GM19240 (cell line): ENCODE measurements around the gene CCDC197.

Experiments
- DNase-seq: peaks from one replicate; pipeline ENCODE4 v3.0.0; 2011; ENCODE audit warnings: low spot score; ENCODE audit not compliant: insufficient read length

CCDC197 gene

DNA sequence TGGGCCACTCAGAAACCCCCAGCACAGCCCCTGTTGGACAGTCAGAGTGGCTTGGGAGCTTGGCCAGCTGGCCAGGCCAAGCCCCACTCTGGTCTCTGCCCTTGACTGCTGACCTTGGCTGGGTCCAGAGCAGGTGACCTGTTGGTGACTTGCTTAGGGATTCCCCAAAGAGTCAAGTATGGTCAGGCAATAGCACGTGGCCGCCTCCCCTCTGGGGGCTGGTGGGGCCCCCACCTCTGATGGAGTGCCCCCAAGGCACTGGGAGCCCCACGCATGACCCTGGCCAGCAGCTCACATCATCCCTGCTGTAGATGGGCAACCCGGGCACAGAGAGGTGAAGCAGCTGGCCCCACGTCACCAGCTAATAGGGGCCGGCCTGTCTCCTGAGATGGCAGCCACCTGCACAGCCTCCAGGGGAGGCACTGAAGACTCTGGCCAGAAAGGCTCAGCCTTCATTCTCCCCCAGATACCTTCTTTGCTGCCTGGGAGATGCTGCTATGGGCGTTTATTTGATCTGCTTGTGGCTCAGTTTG, 1.8 kb downstream of the CCDC197 start:
- no peak for DNase-seq

DNA sequence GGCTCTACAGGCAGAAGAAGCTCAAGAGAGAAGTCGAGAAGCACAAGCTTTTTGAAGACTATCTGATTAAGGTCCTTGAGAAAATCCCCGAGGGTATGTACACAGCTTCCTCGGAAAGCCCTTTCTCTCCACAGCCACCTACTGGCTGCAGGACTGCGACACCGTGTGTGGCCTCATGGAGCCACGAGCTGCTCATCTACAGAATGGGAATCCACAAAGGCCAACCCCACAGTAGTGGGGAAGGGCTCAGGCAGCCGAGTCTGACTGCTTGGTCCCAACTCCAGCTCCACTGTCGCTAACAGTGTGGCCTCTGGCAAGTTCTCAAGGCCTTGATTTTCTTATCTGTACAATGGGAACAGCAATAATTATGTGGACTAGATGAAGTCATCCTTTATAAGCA, 2.5 kb downstream of the CCDC197 start:
- DNase-seq = no peak

DNA sequence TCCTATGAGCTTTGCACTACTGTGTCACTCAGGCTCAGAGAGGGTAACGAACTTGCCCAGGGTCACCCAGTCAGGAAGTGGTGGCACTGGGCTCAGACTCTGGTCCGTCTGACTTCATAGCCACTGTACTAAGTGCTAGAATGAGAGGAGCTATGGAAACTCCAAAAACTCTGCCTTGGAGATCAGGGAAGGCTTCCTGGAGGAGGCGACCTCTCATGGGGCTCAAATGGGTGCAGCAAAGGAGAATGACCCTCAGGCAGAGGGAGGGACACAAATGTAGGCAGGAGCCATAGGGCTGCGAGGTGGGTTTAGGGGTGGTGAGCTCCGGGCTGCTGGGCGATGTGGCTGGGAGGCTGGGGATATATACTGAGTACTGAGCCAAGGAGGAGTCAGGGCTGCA, 3.2 kb downstream of the CCDC197 start:
- DNase-seq = no peak

DNA sequence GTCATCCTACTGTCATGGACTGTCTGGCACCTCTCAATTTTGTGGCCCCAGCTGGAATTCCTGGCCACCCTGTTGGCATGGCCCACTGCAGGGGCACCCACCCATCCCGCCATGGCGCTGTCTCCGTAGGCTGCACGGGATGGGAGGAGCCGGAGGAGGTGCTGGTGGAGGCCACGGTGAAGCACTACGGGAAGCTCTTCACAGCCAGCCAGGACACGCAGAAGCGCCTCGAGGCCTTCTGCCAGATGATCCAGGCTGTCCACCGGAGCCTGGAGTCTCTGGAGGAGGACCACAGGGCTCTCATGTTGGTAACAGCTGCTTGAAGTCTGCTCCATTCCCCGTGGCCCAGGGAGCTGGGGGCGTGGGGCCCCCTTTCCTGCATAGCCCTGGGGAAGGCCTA, 3.9 kb downstream of the CCDC197 start:
- no peak for DNase-seq

DNA sequence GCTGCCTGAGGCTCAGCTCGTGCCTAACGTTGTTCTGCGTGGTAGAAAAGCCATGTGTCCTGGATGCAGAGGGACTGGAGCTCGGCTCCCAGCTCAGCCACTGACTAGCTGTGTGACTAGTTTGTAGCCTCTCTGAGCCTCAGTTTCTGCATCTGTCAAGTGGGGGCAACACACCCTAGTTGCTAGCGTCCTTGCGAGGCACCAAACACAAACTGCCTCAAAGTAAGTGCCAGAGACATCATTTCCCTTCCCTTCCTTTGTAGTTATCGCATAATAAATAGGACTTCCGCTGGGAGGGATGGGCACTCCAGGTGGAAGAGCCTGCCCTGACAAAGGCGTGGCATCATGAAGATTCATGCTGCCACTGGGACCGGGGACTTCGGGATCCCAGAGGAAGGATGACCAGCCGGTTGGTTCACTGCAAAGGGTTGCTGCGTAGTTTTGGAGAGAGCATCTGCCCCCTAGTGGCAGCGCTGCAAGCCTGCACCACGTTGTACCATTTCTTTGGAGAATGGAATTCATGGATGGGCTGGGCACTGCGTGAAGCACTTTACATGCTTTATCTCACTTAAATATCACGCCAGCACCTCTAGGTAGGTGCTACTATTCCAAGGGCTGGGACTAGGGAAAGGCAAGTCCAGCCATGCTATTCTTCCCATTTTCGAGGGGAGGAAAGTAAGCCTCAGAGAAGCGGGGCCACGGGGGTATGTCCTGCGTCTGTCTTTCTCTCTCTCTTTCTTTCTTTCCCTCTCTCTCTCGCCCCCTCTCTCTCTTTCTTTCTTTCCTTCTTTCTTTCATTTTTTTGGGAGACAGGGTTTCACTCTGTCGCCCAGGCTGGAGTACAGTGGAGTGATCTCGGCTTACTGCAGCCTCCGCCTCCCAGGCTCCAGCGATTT, 4.6 kb downstream of the CCDC197 start:
- DNase-seq = peak; percentile 73

DNA sequence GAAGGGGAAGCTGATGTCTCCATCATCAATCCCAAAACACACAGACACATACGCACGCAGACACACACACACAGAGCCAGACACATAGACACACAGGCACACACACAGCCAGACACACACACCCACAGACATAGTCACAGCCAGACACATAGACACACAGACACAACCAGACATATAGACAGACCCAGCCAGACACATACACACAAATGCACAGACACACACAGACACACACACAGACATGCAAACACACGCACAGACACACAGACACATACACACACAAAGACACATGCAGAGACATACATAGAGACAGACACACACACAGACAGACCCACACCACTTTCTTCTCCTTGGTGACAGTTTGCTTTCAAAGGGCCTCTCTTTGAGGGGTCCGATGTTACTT, 6.3 kb downstream of the CCDC197 start:
- DNase-seq = no peak

DNA sequence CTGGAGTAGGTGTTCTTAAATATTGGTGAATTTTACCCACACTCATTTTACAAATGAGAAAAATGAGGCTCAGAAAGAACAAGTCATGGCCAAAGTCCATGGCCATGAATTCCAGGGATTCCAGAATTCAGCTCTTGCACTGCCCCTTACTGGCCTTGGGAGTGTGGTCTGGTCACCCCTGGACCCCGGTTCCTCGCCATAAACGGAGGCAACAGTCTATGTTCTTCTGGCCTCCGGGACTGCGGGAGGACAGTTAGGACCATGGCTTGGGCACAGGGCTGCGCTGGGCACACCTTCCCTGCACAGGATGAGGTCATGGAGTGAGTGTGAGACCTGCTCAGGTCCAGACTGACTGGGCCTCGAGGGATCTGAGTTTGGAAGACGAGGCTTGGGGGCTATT, 6.9 kb downstream of the CCDC197 start:
- DNase-seq = no peak

DNA sequence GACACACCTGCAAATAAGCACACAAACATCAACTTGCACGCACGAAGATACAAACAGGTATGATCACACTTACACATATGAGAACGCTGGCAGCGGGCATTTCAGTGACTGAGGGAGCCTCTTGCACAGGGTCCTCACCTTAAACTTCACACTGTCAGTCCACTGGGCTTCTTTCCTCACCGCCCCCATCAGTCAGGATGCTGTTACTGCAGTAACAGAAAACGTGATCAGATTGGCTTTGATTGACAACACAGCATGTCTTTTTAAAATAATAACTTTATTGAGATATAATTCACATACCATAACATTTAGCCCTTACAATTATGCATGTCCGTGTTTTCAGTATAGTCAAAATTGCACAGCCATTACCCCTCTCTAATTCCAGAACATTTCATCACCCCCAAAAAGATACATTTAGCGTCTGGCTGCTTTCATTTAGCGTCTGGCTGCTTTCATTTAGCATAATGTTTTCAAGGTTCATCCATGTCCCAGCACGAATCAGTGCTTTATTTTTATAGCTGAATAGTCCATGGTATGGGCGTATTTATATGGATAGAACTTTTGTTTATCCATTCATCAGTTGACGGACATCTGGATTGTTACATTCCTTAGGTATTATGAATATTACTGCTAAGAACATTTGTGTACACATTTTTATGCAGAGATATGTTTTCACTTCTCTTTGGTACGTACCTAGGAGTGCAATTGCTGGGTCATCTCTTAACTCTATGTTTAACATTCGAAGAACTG, 8.4 kb downstream of the CCDC197 start:
- DNase-seq = no peak

DNA sequence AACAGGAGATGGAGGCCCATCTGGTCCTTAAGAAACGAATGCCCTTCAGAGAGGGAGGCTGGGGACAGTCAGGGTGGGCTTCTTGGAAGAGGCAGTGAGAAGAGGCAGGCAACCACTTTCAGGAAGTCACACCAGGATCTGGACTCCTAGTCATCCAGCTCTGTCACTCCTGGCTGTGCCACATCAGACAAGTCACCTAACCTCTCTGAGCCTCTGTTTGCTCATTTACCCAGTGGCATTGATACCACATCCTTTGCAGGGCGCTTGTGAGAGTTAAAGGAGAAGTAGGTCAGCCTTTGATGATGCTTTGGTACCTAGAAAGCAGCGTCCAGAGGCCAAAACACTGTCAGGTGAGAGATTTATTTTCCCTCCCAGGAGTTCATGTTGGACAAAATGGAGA, 11.1 kb downstream of the CCDC197 start:
- DNase-seq = no peak

DNA sequence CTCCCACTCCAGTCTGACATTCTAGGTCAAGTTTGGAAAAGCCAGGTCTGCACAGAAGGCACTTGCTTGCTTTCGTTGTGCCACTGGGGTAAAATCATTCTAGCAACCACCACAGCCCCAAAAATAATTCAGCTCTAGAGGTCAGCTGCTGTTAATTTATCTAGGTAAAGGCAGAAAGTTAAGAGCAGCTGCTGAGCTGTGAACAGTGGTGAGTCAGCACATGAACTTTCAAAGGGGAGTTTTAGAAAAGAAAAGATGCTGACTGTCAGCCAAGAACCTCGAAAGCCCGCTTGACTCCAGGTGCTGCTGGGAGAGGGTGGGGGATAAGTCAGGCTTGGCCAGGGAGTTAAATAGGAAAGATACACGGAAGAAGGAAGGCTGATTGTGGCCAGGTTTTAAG, 12.7 kb downstream of the CCDC197 start:
- no peak for DNase-seq

DNA sequence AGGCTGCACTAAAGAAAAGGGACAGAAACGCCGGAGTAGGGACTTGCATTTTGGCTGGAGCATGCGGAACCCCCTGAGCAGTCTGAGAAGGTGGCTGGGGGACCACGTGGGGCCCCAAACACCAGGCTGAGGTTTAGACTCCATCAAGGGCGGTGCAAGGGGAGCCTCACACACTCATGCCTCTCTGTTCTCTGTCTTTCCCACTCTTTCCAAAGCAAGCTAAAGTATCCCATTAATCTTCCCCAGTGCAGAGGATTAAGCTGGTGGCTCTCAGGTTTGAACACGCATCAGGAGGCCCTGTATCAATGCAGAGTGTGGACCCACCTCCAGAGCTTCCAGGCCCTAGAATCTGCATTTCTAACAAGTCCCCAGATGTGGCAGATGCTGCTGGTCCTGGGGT, 13.5 kb downstream of the CCDC197 start:
- no peak for DNase-seq

DNA sequence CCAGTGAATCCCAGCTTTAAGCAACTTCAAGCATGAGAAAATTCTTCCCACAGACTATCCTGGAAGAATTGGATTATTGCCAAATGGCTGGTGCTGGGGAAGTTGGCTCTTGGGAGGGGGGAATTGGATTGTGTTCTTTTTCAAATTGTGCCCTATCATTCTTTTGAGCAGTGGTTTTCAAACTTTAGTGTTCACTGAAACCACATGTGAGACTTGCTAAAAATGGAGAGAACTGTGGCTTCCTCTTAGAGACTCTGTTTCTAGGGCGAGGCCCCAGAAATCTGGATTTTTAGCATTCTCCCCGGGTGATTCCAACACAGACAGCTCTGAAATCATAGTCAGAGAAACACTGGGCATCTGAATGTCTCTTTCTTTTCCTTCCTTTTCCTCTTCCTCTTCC, 14.7 kb downstream of the CCDC197 start:
- no peak for DNase-seq

DNA sequence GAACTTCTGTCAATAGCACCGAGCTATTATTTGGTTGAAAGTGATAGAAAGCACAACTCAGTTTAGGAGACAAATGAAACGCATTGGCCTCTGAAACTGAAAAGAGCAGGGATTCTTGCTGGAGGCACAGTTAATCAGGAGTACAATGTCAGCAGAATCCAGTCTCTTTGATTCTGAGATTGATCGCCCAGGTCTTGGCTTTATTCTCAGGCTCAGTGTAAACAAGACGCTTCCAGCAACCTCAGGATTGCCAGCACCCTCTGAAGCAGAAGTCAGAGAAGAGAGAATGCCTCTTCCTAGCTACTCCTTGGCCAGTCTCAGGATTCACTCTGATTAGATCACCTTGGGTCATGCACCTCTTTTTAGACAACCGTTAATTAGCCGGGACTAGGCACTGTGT, 17.3 kb downstream of the CCDC197 start:
- DNase-seq = no peak

DNA sequence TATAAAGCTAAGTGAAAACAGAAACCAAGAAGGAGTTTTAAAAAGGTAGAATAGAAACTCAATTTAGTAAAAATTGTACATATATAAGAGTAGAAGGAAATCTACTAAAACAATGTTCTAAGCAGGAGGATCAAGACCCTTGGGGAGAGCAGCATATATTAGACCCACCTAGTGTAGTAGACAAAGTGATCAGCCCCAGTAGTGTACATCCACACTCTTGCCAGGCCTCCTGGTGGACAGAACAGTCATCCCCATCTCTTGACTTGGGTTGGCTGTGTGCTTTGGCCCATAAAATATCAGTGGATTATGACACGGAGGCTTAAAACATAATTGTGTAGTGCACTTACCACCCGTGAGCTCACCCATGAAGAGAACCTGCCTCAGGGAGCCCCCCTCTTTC, 18.1 kb downstream of the CCDC197 start:
- DNase-seq = no peak

DNA sequence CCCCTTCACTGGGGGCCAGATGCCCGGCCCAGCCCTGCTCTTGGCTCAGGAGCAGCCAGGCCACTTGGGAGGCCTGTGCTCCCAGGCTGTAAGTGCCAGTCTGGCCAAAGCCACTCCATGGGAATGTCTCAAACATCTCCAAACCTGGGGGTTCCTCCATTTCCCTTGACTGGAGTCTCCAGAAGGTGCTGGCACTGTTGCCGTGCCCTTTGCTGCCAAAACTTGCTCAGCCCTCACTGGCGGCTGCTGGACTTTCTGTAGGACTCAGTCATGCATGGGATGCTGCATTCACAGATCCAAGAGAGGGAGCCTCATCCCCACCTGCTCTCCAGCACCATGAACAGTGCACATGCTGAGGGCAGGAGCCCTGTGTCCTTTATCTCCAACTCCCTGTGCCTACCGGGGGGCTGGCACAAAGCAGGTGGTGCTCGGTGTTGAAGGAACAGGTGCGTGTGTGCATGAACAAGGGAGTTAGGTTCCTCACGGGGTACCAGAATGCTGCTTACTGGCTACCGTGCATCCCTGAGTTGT, 19.4 kb downstream of the CCDC197 start:
- DNase-seq = no peak

DNA sequence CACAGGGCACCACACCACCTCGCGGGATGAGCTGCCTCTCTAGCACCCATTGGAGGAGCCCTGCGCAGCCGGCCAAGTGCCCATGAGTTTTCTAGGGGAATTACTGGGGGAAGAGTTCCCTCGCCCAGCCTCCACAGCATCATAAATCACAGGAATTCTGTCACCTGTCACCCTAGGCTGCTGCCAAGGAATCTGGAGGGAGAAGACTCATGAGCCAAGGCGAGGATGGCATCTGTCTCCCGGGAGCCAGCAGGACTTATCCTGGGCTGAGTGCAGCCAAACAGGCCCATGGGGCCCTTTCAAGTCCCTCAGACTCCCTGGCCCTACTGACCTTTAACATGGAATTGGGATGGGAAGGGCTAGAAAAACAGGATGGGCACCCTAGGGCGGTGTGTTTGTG, 21.2 kb downstream of the CCDC197 start:
- no peak for DNase-seq

DNA sequence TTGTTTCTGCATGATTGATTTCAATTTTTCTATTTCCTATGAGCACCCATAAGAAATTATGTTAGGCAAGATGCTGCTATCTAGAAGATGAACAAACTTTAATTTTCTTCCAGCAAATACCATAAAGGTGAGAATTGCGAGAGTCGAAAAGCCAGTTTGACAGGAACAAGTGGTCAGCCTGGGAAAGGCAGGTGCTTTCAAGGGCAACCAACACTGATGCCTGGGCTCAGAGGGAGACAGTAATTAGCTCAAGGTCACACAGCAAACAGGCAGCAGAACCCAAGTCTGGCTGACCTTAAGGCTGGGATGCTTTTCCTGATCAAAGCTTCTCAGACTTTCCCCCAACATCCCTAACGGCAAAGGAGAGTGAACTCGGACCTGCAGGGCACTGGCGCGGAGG, 22.2 kb downstream of the CCDC197 start:
- no peak for DNase-seq

DNA sequence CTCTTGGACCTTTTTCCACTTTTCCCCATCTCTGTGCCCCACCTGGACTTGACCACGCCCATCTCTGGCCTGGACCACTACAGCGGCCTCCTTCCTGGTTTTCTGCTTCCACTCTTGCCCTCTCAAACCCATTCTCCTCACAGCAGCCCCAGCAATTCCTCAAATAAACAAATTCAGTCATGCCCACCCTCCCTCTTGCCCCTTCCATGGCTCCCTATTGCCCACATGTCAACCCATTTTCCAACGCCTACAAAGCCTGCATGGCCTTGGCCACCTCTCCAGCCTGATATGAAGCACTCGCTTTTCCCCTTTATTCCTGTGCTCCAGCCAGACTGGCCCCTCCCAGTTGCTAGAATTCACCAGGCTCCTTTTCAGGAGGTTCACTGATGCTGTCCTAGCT, 23.2 kb downstream of the CCDC197 start:
- no peak for DNase-seq

DNA sequence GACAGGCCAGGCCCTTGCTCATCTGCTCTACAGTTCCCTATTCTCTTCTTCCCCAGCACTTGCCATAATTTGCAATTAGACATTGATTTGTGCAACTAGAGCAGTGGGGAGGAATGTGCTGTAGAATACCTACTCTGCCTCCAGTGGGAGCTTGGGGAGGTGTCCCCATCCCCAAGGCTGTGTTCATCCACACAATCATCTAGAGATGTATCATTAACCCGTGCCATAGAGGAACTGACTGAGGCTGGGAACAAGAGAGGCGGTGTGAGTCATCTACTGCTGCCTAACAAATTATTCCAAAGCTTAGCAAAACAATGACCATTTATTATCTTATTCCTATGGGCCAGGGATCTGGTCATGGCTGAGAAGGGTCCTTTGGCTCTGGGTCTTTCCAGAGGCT, 23.9 kb downstream of the CCDC197 start:
- no peak for DNase-seq

DNA sequence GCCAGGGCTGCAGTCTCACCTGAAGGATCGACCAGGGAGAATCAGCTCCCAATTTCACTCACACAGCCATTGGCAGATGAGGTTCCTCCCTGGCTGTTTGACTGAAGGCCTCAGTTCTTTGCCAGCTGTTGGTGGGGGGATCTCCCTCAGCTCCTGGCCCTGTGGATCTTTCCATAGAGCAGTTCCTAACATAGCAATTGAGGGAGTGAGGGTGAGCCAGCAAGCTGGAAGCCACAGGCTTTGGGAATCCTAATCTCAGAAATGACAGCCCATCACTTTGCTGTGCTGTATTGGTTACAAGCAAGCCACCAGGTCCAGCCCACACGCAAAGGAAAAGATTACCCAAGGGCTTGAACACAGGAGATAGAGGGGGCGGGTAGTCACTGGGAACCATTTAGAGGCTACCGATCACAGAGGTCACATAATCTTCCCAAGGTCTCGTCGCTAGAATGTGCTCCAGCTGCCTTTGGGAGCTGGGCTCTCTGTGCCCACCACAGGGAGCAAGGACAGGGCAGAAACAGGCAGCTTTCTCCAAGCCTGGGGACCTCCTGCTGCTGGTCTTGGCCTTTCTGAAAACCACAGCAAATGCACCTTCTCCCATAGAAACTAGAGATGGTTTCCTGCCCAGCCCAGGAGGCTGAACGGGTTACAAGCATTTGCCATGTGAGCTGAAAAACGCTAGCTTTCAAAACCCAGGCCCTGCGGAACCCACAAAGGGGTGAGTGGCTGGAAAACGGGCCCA, 24.5 kb downstream of the CCDC197 start:
- no peak for DNase-seq

DNA sequence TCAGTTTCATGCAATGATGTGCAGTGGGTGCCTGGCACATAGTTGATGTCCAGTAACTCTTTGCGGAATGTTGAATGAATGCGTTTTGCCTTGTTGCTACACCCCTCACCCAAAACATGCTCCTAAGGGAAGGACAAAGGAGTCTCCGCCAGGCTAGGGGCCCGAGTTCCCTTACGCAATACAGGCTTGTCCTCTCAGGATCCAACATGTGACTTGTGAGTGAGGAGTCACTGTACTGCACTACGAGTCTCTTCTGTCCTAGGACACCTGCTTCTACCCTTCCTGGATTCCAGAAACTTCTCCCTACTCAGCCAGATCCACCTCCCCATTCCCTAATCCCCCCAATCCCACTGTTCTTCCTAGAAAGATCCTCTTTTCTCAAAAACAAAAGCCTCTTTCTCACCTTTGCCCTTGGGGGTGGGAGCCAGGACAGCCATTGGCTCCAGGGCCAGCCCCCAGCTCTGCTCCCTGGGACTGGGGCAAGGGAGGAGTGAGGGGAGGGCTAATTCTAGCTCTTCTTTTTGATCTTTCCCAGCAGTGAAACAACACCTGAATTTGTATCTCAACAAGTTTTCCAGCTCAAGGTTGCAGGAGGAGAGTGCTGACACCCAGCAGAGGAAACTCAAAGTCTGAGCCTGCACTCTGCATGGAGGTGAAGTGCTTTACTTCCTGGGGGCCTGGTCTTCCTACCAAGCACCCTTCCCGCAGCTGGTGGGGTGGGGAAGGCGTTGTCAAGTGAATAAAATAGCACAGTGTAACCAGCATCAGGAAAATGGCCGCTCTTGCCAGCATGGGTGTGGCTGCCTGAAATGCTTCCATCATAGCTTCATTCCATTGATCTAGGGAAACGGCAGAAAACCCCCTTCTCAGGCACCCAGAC, 25.7 kb downstream of the CCDC197 start:
- DNase-seq = no peak
